Measurements from ENCODE around the gene ASPM.

DNA sequence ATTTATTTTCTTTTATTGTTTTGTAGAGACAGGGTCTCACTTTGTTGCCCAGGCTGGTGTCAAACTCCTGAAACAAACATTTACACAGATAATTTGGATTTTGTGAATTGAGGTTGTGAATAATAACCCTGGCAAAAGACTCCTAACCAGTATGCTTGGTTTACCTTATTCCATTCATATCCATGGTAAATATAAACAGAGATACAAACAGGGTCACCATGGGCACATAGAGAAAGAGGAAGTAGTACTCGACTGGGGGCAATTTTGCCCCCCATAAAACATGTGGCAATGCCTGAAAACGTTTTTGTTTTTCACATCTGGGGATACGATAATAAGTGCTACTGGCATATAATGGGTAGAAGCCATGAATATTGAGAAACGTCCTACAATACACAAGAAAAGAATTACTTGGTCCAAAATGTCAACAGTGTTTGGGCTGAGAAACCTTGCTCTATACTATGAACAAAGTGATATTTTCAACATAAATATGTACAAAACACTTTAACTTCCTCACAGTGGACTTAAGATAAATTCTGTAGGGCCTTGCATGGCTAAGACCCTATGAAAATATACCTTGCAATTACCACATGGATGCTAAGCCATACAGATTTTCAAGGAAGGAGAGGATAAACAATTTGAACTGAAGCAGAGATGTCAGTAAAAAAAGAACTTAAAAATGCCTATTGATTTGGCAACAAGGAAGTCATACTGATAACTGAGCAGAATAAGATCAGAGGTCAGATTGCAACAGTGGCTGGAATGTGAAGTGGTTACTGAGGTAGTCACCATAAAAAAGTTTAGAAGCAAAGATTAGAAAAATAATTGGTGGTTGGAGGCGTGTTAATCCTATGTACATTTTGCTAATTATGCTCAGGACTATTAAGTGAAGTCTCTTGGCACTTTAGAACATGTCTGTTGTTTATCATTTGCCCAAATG lies 27.4 kb upstream of the ASPM start:
- TF ChIP-seq, protein P1, sequence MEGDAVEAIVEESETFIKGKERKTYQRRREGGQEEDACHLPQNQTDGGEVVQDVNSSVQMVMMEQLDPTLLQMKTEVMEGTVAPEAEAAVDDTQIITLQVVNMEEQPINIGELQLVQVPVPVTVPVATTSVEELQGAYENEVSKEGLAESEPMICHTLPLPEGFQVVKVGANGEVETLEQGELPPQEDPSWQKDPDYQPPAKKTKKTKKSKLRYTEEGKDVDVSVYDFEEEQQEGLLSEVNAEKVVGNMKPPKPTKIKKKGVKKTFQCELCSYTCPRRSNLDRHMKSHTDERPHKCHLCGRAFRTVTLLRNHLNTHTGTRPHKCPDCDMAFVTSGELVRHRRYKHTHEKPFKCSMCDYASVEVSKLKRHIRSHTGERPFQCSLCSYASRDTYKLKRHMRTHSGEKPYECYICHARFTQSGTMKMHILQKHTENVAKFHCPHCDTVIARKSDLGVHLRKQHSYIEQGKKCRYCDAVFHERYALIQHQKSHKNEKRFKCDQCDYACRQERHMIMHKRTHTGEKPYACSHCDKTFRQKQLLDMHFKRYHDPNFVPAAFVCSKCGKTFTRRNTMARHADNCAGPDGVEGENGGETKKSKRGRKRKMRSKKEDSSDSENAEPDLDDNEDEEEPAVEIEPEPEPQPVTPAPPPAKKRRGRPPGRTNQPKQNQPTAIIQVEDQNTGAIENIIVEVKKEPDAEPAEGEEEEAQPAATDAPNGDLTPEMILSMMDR (conservative IDR thresholded peaks at IDR 0.05; ENCODE audit: low read depth, low read length), result no peak
- TF ChIP-seq BHLHE40 (IDR thresholded peaks at IDR 0.05; ENCODE audit: low read depth, low read length), result no peak

All from IMR-90 (cell line).